ENCODE measurements around the gene TK2. TPM values are rescaled to one million over a fixed set of nuclear protein-coding genes. Genes with fewer than 3 reads are reported as not detected.

Gene TK2
- total RNA-seq, 1 experiment from 2014 or later, result 31.2 TPM

DNA sequence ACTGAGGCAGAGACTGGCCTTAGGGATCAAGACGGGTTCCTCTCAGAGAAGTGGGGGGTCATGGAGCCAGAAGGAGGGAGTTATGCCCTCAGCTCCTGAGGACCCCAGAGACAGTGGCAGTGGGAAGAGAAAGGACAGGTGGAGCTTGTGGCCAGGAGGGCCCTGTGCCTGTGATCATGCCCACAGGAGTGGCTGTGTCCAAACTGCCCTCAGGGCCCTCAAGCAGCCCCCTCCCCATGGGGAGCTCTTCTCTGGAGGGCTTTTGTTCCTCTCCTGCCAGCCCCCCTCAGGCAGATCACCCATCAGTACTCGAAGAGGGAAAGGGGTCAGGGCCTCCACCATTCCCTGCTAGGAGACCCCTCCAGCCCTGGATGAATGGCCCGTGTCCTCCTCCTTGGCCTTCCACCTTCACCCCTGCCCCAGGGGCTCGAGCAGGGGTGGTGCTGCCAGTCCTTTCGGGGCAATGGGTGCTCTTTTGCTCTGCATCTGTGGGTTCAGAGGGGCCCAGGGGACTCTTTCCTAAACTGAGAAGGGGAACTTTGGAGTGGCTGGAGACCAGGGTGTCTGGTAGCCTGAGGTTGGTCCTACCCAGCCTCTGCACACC is 70.2 kb downstream of the TK2 start:
- BruUV-seq (replicated peaks), result no TSS peak
- intact Hi-C loops (cut with micrococcal nuclease), result loop anchor here (2.0 to 5.0 kb wide), 4 partner anchors 38 to 388 kb away; partner anchors contain the start of gene CMTM3
- POLR2A ChIA-PET, result interaction anchor here (1.1 to 2.2 kb wide), 2 partner anchors 29 to 71 kb away, joined by 3 to 13 read pairs; no protein-coding TSS in a partner anchor

DNA sequence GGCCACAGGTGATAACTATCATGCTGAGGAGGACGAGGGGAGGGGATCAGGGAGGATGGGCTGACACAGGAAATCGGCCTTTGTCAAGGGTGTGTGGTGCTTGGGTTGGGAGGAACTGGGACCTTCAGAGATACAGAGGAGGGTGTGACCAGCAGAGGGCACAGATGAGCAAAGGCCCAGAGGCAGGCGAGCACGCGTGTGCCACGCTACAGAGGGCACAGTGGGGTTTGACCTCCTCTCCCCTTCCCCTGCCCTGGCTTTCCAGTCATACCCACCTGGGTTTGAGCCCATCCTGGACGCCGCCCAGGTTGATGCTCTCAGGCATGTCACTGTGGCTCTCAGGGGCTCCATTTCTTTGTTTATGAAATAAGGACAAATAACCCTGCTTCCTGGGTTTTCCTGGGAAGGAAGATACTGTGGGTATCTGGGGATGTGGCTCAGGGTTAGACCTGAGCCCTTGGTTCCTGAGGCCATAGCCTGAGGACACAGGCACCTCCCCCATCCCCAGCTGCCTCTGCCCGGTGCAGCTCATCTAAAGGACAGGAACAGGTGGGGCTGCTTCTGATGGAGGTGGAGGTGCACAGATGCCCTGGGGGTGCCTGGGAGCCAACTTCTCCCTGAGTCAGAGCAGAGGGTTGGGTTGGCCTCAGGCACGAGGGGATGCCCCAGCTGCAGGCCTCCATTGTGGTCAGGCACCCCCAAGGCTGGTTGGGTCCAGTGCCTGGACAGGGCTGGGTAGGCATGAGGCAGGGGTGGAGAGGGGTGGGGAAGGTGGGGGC is 71.0 kb downstream of the TK2 start:
- intact Hi-C loops (cut with micrococcal nuclease), result loop anchor here (1.0 to 5.0 kb wide), 3 partner anchors 38 to 110 kb away; no protein-coding TSS in a partner anchor
- Mint-ChIP-seq H3K9me3 (ENCODE audit: unreplicated experiment) (no peaks in the 10 kb centered on the region), H3K4me3 (ENCODE audit: unreplicated experiment) (no peak overlapping the region), H3K4me1 (ENCODE audit: insufficient read depth, unreplicated experiment) (peaks cover 17% of the 10 kb centered on the region), H3K36me3 (ENCODE audit: insufficient read depth, unreplicated experiment) (peaks cover 6% of the 10 kb centered on the region), H3K27ac (ENCODE audit: low read depth, unreplicated experiment) (peak overlapping the region; percentile 46), H3K27me3 (ENCODE audit: insufficient read depth, unreplicated experiment) (no peaks in the 10 kb centered on the region)
- CTCF ChIA-PET, result interaction anchor here (0.6 to 11.3 kb wide), 14 partner anchors 21 to 741 kb away, joined by 3 to 189 read pairs (median 3); no protein-coding TSS in a partner anchor
- peak; percentile 72 for DNase-seq (ENCODE audit: unreplicated experiment)
- TF ChIP-seq, protein P1, sequence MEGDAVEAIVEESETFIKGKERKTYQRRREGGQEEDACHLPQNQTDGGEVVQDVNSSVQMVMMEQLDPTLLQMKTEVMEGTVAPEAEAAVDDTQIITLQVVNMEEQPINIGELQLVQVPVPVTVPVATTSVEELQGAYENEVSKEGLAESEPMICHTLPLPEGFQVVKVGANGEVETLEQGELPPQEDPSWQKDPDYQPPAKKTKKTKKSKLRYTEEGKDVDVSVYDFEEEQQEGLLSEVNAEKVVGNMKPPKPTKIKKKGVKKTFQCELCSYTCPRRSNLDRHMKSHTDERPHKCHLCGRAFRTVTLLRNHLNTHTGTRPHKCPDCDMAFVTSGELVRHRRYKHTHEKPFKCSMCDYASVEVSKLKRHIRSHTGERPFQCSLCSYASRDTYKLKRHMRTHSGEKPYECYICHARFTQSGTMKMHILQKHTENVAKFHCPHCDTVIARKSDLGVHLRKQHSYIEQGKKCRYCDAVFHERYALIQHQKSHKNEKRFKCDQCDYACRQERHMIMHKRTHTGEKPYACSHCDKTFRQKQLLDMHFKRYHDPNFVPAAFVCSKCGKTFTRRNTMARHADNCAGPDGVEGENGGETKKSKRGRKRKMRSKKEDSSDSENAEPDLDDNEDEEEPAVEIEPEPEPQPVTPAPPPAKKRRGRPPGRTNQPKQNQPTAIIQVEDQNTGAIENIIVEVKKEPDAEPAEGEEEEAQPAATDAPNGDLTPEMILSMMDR (IDR thresholded peaks at IDR 0.05; ENCODE audit: unreplicated experiment), result peak; percentile 77
- BruUV-seq (replicated peaks), result no TSS peak
- POLR2A ChIA-PET, result interaction anchor here (1.2 to 2.2 kb wide), 2 partner anchors 33 to 71 kb away, joined by 4 to 13 read pairs; no protein-coding TSS in a partner anchor

More for the DNA sequence above, 70.2 kb downstream of the TK2 start:
- Mint-ChIP-seq H3K27ac (ENCODE audit: low read depth, unreplicated experiment) (no peak overlapping the region), H3K4me3 (ENCODE audit: unreplicated experiment) (no peak overlapping the region), H3K9me3 (ENCODE audit: unreplicated experiment) (no peaks in the 10 kb centered on the region), H3K36me3 (ENCODE audit: insufficient read depth, unreplicated experiment) (peaks cover 12% of the 10 kb centered on the region), H3K27me3 (ENCODE audit: insufficient read depth, unreplicated experiment) (no peaks in the 10 kb centered on the region), H3K4me1 (ENCODE audit: insufficient read depth, unreplicated experiment) (peaks cover 23% of the 10 kb centered on the region)
- TF ChIP-seq, protein P1 (IDR thresholded peaks at IDR 0.05; ENCODE audit: unreplicated experiment), result no peak
- CTCF ChIA-PET, result interaction anchor here (0.5 to 11.3 kb wide), 20 partner anchors 8 to 740 kb away, joined by 3 to 189 read pairs (median 3); no protein-coding TSS in a partner anchor
- DNase-seq (ENCODE audit: unreplicated experiment), result no peak

DNA sequence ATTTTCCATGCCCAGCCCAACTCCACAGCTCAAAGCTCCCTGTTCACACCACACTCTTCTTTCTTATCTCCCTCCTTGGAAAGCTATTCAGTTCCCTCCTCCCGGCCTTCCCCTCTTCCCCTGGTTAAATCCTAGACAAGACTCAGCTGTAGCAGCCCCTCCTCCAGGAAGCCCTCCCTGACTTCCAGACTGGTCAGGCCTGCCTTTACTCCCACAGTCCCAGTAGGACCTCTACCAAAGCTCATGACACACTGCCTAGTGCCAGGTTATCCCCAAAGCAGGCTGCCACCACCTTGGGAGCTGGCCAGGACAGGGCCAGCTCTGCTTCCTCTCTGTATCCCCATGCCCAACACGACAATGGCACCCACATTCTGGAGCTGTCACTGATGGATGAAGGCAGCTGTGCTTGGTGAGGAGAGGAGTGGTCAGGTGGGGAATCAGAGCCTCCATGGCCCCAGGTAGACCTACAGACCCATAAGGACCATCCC is 72.8 kb downstream of the TK2 start:
- CTCF ChIA-PET, result interaction anchor here (0.5 to 7.1 kb wide), 9 partner anchors 13 to 1338 kb away, joined by 3 to 61 read pairs (median 3); partner anchors contain the start of gene CMTM3
- no TSS peak for BruUV-seq (replicated peaks)

More for the DNA sequence above, 72.8 kb downstream of the TK2 start:
- Mint-ChIP-seq H3K4me3 (ENCODE audit: unreplicated experiment) (no peak overlapping the region), H3K9me3 (ENCODE audit: unreplicated experiment) (no peaks in the 10 kb centered on the region), H3K27ac (ENCODE audit: low read depth, unreplicated experiment) (no peak overlapping the region), H3K27me3 (ENCODE audit: insufficient read depth, unreplicated experiment) (no peaks in the 10 kb centered on the region), H3K4me1 (ENCODE audit: insufficient read depth, unreplicated experiment) (peaks cover 13% of the 10 kb centered on the region), H3K36me3 (ENCODE audit: insufficient read depth, unreplicated experiment) (peaks cover 6% of the 10 kb centered on the region)
- intact Hi-C loops (cut with micrococcal nuclease), result loop anchor here (5.0 kb wide), 1 partner anchor 40 kb away; no protein-coding TSS in a partner anchor
- DNase-seq (ENCODE audit: unreplicated experiment), result no peak
- TF ChIP-seq, protein P1 (IDR thresholded peaks at IDR 0.05; ENCODE audit: unreplicated experiment), result no peak
- POLR2A ChIA-PET, result interaction anchor here (0.9 to 2.5 kb wide), 2 partner anchors 68 to 70 kb away, joined by 4 to 14 read pairs; no protein-coding TSS in a partner anchor

Data from MCF 10A (cell line).